Erythroblast (primary cell): Measurements from ENCODE around the gene IGF2BP1.
"Not testable (repeated sequence)": the region's sequence is repeated elsewhere in the genome, so short reads cannot be mapped to it uniquely, and the experiment has no call there.

Source experiments
- DNase-seq, 2 experiments: peaks; one replicate each; lab custom pipeline; 2025; lab: John Stamatoyannopoulos, UW
- GATA1 ChIP-seq: IDR thresholded peaks from 2 replicates; pipeline ENCODE4 v1.6.1; 2011; ENCODE audit warnings: low read depth, mild to moderate bottlenecking, control low read depth, low read length, moderate library complexity
- POLR2A ChIP-seq: IDR thresholded peaks from 2 replicates; pipeline ENCODE4 v1.6.1; 2011; ENCODE audit warnings: mild to moderate bottlenecking, low read length

Gene IGF2BP1

GRCh38 chr17:49002766-49003165 lies 5.6 kb downstream of the IGF2BP1 start:
- DNase-seq: peak in 1 of 2 experiments; percentile 22
- TF ChIP-seq GATA1: no peak
- no peak for TF ChIP-seq POLR2A

DNA sequence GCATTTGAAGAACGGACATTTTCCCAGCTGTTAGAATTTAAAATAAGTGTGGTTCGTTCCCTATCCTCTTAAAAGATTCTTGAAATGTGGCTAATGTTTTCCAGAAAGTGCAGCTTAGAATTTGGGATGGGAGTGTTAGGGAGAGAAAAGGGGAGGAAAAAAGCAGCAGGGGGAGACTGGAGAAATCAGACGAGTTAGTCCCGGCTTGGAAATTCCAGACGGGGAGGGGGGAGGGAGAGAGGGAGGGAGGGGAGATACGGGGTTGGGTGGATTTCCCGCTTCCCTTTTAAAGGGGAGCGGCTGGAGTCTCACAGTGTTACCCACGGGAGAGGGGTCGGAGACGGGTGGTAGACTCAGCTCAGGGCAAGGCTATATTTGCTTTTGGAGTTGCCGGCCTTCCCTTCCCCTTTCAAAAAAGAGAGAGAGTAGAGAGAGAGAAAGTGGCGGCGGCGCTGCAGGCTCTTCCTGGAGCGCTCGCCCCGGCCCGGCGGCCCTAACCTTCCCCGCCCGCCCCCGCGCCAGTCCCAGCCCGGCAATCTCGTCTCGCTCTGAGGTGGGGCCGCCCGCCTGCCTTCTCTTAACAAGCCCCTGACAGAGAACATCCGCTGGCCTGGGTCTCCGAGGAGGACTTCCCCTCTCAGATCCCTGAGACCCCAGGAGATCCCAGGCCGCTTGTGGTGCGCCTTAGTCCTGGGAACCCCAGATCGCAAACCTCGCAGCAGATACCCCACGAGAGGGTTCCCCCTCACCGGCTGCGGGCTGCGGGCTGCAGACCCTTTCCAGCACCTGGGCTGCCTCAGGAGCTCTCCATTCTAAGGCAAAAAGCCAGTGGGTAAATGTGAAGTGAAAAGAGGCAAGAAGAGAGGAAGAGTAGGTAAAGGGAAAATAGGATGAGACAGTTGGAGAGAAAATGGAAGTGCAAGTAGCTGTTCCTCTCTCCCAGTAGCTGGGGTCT lies 6.6 kb downstream of the IGF2BP1 start:
- TF ChIP-seq GATA1: no peak
- no peak for TF ChIP-seq POLR2A
- peak; percentile 58 to 72 for DNase-seq

DNA sequence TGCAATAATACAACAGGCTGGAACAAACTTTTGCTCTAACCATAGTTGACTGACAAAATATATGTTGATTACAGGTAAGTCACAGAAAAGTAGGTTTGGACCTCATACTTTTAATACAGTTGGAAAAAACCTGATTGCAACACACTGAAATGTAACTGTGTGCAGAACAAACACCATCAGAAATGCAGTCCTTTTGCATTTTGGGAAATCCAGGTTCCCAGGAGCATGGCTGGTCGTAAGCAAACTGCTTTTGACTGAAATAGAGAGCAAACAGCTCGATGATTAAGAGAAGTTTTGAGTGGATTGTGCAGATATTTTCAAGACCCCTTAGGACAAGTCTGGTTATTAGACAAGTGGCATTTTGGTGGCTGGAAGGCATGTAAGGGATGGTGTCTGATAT lies 8.0 kb downstream of the IGF2BP1 start:
- TF ChIP-seq GATA1 (no peak), POLR2A (no peak)
- DNase-seq: no peak

- not testable (repeated sequence) for DNase-seq
Measured at GRCh38 chr17:49008908-49009307, 11.7 kb downstream of the IGF2BP1 start.

DNA sequence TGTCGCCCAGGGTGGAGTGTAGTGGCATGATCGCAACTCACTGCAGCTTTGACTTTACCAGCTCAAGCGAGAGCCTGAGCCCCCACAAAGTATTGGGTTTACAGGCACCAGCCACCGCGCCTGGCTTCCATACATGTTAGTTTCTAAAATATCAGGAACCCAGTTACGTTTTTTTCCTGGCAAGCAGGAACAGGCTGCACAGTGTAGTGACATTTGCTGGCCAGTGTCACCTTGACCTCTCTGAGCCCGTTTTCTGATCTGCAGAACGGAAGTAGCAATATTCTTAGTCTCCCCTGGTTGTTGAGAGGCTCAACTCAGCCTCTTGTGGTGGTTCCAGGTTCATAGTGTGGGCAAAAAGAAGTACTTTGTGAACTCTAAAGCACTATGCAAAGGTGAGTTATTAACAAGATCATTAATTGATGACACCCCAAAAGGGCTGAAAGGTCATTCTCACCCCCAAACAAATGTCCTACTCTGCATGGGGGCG lies 15.6 kb downstream of the IGF2BP1 start:
- TF ChIP-seq GATA1 (no peak), POLR2A (no peak)

DNA sequence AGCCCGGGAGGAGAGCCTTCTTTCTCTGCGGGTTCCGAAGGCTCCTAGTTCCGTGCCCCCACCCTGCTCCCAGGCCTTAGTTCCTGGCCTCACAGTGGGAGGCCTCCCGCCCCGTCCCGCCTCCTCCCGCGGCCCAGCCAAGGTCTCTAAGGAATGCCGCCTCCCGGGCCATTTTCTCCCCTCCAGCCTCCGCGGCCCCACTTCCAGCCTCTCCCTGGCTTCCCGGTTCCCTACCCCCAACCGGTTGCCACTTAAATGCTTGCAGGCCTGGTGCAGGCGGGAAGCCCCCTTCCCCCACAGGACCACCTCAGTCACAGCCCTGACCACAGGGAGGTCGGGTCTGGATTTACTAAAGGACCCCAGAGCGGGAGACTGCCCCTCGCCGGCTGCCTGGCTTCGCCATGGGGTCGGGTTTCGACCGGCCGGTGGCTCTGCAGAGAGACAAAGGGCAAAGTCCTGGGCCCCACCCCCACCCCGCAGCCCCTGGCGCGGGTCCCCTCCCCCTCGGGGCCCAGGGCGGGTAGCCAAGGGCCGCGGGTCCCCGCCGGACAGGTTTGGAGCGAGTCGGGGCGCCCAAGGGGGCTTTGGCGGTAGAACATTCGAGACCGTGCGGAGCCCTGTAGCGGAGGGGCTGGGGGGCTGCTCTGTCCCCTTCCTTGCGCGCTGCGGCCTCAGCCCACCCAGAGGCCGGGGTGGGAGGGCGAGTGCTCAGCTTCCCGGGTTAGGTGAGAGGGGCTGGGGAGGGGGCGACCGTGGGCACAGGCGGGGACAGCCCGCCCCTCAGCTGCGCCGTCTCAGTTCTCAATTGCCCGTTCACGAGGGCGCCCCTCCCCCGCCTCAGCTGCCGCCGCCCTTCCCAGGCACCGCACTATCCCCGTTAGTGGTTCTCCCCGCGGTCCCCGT lies 16.4 kb downstream of the IGF2BP1 start:
- no peak for TF ChIP-seq GATA1
- TF ChIP-seq POLR2A: no peak
- DNase-seq: no peak

More for the DNA sequence above, 15.6 kb downstream of the IGF2BP1 start:
- DNase-seq: no peak

GRCh38 chr17:49015179-49015923 lies 18.2 kb downstream of the IGF2BP1 start:
- TF ChIP-seq POLR2A (no peak), GATA1 (no peak)
- DNase-seq: no peak

GRCh38 chr17:49015924-49016774 lies 19.0 kb downstream of the IGF2BP1 start:
- peak in 1 of 2 experiments; percentile 32 for DNase-seq
- no peak for TF ChIP-seq GATA1
- TF ChIP-seq POLR2A: no peak

DNA sequence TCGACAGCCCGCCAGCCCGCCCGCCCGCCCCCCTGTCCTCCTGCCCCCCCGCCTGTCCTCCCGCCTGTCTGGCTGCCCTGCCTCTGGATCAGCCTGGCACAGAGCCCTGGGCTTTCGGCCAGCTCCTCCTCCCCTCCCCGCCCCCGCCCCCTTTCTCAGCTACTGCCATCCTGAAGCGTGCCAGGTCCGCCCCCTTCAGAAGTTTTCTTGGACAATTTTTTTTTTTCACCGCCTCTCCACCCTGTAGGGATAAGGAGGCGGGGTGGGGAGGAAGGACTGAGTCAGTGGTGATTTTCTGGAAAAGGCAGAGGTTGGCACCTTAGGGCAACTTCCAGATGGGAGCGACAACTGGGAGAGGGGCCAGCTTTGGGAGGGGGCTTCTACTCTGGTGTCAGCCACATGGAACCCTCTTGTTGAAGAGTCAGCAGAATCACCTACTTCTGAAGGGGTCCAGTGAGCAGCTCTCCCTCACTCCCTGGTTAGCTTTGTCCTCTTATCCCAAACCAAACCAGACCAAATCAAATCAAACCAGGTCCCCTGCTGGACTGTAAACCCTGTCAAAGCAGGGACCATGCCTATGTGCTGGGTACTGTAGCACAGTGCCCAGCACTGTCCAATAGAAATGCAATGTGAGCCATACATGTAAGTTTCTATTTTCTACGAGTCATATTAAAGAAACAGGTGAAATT lies 19.7 kb downstream of the IGF2BP1 start:
- no peak for TF ChIP-seq GATA1
- no peak for TF ChIP-seq POLR2A

DNA sequence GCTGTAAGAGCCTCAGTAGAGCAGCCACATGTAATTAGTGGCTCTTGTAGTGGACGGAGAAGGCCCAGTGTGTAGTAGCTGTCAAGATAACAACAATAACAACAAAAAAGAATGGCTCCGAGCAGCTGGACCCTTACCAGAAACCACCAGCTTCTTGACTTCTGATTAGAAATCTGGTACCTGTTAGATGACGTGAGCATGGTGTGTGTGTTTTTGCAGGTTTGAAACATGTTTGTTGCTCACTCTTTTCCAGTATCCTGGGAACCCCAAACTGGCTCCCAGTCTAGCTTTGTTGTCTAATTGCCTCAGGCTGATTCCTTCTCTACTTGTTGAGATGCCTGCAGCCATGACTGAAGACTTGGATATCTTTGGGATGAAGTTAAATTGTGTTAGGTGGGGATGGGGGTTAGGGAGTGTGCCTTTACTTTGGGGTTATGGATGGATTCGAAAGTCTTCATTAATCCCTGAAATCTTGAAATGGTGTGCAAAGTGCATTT lies 21.0 kb downstream of the IGF2BP1 start:
- no peak for DNase-seq
- no peak for TF ChIP-seq GATA1
- TF ChIP-seq POLR2A: no peak

More for the DNA sequence above, 19.7 kb downstream of the IGF2BP1 start:
- peak; percentile 40 to 57 for DNase-seq

DNA sequence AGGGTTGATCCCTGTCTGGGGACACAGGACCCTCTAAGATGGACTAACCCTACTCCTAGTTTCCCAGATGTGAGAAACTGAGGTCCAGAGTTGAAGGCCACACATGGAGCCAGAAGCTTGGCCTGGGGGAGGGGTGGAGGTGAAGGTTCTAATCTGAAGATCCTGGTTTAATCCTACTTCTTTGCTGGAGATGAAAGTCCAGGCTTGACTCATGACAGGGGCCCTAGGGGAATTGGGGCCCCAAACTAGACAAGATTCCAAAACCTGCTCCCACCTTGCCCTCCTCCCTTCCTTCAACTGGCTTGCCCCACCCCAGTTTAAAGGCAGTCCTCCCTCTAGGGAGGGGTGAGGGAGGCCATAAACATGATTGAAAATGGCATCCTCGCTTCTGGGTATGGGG lies 21.6 kb downstream of the IGF2BP1 start:
- TF ChIP-seq GATA1 (no peak), POLR2A (no peak)
- DNase-seq: no peak
